Activated CD4-positive, CD25-positive, alpha-beta regulatory T cell treated with anti-CD3 and anti-CD28 coated beads, Interleukin-2, amount 50 U/mL, for 24 hours (primary cell): ENCODE data around the gene FOXO1.
A peak's percentile ranks its signal among the peaks of the same experiment; 100 is the strongest.

Experiments used
- ATAC-seq, 2 donors: fragments of 150-1000 bp; cut with Tn5 transposase; one replicate each; pipeline ENCODE4 v1.10.0; 2021; ENCODE audit warnings: mild to moderate bottlenecking in 1 of 2, moderate library complexity in 1 of 2

The FOXO1 gene

GRCh38 chr13:40604135-40604534, 62.3 kb downstream of the FOXO1 start:
- ATAC-seq, result no peak

- ATAC-seq, result peak; percentile 66 to 72
Measured at GRCh38 chr13:40600149-40600751, 66.2 kb downstream of the FOXO1 start.

GRCh38 chr13:40599747-40600146, 66.7 kb downstream of the FOXO1 start:
- ATAC-seq, result peak; percentile 33 to 41

- peak; percentile 52 for ATAC-seq
Measured at GRCh38 chr13:40599124-40599523, 67.3 kb downstream of the FOXO1 start.

GRCh38 chr13:40598569-40598968, 67.9 kb downstream of the FOXO1 start:
- peak in 1 of 2 donors; percentile 10 for ATAC-seq

GRCh38 chr13:40597735-40598365, 68.6 kb downstream of the FOXO1 start:
- no peak for ATAC-seq

- ATAC-seq, result peak; percentile 22 to 28
Measured at GRCh38 chr13:40596484-40596883, 70.0 kb downstream of the FOXO1 start.

GRCh38 chr13:40595693-40596092, 70.7 kb downstream of the FOXO1 start:
- no peak for ATAC-seq

- ATAC-seq, result no peak
Measured at GRCh38 chr13:40592035-40592434, 74.4 kb downstream of the FOXO1 start.

GRCh38 chr13:40591091-40591490, 75.3 kb downstream of the FOXO1 start:
- no peak for ATAC-seq

GRCh38 chr13:40590112-40590862, 76.2 kb downstream of the FOXO1 start:
- no peak for ATAC-seq

GRCh38 chr13:40589285-40590109, 76.9 kb downstream of the FOXO1 start:
- ATAC-seq, result peak; percentile 59 to 75

- ATAC-seq, result no peak
Measured at GRCh38 chr13:40588101-40588500, 78.3 kb downstream of the FOXO1 start.

GRCh38 chr13:40586886-40587565, 79.4 kb downstream of the FOXO1 start:
- ATAC-seq, result no peak

- peak in 1 of 2 donors; percentile 22 for ATAC-seq
Measured at GRCh38 chr13:40585911-40586471, 80.5 kb downstream of the FOXO1 start.

- peak; percentile 39 for ATAC-seq
Measured at GRCh38 chr13:40583738-40584137, 82.7 kb downstream of the FOXO1 start.

GRCh38 chr13:40582531-40582930, 83.9 kb downstream of the FOXO1 start:
- no peak for ATAC-seq

- ATAC-seq, result no peak
Measured at GRCh38 chr13:40581277-40581579, 85.2 kb downstream of the FOXO1 start.

GRCh38 chr13:40580566-40581276, 85.7 kb downstream of the FOXO1 start:
- ATAC-seq, result no peak

- ATAC-seq, result no peak
Measured at GRCh38 chr13:40579535-40579934, 86.9 kb downstream of the FOXO1 start.

- no peak for ATAC-seq
Measured at GRCh38 chr13:40578055-40578454, 88.4 kb downstream of the FOXO1 start.

GRCh38 chr13:40576369-40576768, 90.1 kb downstream of the FOXO1 start:
- no peak for ATAC-seq
